IMR-90 (cell line): ENCODE data around the gene KCNMA1.

Source experiments
- POLR2A ChIP-seq: IDR thresholded peaks from 2 replicates; pipeline ENCODE4 v1.6.1; 2012; ENCODE audit warnings: mild to moderate bottlenecking, low read depth, low read length
- RAD21 ChIP-seq: IDR thresholded peaks from 2 replicates; pipeline ENCODE4 v1.6.1; 2012; ENCODE audit warnings: low read length, improper control_type of control experiment
- RCOR1 ChIP-seq: IDR thresholded peaks from 2 replicates; pipeline ENCODE4 v1.6.1; 2012; ENCODE audit warnings: mild to moderate bottlenecking, low read length, improper control_type of control experiment; ENCODE audit not compliant: insufficient replicate concordance
- TF ChIP-seq, protein P1 (sequence below): conservative IDR thresholded peaks from 2 replicates; pipeline ENCODE4 v1.5.1; 2012; ENCODE audit warnings: mild to moderate bottlenecking, low read depth, low read length, improper control_type of control experiment
- TF ChIP-seq, protein P2 (sequence below): fragments of 150-350 bp; IDR thresholded peaks from 2 replicates; pipeline ENCODE4 v1.6.1; 2017; ENCODE audit warnings: mild to moderate bottlenecking, antibody characterized with exemption, low read length, low read depth

DNA sequence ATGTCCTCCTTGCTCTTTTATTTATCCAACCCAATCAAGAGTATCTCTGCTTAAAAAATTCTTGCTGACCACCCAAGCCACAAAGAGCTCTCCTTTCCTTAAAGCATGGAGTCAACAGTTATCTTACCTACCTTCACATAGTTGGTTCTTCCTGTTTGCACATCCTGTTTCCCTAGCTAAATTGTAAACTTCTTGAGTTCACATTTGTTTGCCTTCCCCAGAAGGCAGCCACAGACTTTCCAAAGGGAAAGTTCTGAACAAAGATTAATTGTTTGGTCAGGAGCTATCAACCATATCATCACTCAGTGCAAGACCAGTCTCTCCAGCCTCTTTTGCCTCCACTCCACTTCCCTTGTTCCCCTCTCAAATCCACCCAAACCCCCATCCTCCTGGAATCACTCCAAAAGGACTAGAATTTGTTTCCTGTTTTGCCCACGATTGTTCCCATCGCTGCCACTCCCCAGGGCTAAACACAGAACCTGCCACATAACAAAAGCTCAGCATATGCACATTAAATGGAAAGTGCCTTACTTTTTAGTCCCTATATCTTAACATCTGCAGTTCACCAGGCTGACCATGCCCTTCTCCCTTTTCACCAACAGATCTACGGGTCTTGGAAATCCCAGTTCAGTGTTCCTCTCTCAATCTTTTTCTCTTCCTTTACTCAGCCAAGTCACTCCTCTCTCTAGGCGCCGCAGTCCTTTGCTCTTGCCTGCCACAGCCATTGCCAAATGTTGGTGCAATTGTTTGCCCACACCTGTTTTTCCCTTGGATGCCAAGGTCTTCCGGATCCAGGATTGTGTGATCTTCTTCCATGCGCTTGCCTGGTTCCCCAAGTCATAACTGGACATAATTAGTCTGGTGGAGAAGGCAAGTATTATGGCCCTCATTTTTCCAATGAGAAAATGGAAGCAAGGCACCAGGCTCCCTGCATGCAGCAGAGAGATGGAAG, 265.5 kb downstream of the KCNMA1 start:
- TF ChIP-seq, protein P1, sequence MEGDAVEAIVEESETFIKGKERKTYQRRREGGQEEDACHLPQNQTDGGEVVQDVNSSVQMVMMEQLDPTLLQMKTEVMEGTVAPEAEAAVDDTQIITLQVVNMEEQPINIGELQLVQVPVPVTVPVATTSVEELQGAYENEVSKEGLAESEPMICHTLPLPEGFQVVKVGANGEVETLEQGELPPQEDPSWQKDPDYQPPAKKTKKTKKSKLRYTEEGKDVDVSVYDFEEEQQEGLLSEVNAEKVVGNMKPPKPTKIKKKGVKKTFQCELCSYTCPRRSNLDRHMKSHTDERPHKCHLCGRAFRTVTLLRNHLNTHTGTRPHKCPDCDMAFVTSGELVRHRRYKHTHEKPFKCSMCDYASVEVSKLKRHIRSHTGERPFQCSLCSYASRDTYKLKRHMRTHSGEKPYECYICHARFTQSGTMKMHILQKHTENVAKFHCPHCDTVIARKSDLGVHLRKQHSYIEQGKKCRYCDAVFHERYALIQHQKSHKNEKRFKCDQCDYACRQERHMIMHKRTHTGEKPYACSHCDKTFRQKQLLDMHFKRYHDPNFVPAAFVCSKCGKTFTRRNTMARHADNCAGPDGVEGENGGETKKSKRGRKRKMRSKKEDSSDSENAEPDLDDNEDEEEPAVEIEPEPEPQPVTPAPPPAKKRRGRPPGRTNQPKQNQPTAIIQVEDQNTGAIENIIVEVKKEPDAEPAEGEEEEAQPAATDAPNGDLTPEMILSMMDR, result no peak
- TF ChIP-seq POLR2A (no peak), RAD21 (no peak), RCOR1 (no peak)
- TF ChIP-seq, protein P2, sequence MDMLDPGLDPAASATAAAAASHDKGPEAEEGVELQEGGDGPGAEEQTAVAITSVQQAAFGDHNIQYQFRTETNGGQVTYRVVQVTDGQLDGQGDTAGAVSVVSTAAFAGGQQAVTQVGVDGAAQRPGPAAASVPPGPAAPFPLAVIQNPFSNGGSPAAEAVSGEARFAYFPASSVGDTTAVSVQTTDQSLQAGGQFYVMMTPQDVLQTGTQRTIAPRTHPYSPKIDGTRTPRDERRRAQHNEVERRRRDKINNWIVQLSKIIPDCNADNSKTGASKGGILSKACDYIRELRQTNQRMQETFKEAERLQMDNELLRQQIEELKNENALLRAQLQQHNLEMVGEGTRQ, result no peak
